SW 1271 (cell line): ENCODE results near the gene KIAA1217.

ENCODE experiments used
- DNase-seq, 2 experiments: peaks; one replicate each; lab custom pipeline; 2025; lab: John Stamatoyannopoulos, UW

The KIAA1217 gene

GRCh38 chr10:24209946-24210491 is 1.1 kb downstream of the KIAA1217 start:
- no peak for DNase-seq

GRCh38 chr10:24210501-24210900 is 1.6 kb downstream of the KIAA1217 start:
- DNase-seq = no peak

- DNase-seq = no peak
These were observed 4.3 kb downstream of the KIAA1217 start for GRCh38 chr10:24213266-24213665.

- no peak for DNase-seq
These were observed 4.9 kb downstream of the KIAA1217 start for GRCh38 chr10:24213881-24214280.

DNA sequence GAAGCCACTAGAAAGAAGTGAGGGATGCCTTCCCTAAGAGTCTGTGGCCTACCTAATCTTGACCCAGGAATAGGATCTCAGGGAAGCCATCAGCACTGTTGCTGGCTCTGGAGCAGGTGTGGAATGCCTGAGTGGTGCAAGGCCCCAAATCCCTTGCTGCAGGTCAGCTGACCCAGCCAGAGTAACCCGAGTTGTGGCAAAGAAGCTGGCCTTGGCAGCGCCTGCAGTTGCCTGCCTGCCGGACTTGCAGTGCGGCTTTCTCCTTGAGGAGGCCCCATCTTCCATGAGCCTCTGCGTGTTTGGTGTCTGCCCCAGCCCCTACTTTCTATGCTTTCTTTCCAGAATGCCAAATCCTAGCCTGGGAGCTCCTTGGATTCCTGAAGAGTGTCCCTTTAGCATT is 5.8 kb downstream of the KIAA1217 start:
- no peak for DNase-seq

GRCh38 chr10:24215196-24215595 is 6.3 kb downstream of the KIAA1217 start:
- DNase-seq = no peak

DNA sequence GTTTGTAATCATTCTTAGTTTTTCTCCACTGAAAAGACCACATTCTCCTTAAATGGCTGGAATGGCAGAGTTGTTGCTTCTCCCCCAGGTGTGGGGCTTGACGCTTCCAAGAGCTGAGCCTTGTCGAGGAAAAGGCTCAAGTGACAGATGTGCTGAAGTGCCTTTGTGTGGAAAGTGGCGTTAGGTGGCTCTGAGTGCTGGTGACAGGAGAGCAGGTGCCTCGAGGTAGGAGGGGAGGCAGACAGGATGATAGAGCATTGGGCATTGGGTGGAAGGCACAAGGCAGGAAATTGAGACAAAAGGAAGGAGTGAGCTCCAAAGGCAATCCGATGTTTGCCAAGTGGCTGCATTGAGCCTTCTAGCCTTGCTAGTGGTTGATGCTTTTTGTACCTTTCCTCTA is 6.7 kb downstream of the KIAA1217 start:
- no peak for DNase-seq

- DNase-seq = no peak
These were observed 11.0 kb downstream of the KIAA1217 start for GRCh38 chr10:24219963-24220362.

DNA sequence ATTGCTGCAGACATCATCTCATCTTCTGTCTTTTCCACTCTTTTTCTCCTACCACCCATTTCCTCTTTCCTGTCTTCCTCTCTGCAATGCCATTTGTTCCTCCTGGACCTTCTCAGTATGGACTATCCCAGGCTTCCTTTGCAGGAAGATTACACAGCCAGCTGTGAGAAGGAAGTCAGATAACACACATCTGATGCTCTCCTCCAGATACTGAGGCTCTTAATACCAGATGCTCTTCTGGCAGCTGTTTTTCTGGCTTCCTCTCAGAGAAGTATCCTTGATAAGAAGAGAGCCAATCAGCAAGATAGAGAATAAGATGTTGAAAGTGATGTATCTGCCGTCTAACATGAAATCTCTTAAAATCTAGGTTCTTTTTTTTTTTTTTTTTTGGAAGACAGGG is 14.4 kb downstream of the KIAA1217 start:
- no peak for DNase-seq

DNA sequence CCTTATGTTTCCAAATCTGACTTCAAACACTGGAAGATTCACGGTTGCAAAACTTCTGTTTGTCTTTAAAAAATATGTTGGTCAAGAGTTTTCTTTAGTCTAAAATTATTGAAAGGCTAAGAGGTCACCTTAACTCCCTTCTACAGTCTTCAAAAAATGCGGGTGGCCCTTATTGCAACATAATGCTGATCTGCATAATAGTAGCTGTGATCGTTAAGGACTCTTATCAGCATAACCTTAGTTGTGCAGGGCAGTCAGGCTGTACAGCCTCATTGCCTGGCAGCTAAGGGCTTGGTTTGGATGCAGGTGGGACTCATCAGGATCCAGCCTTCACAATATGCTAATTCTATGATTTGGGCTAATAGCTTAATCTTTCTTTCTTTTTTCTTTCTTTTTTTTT is 15.0 kb downstream of the KIAA1217 start:
- no peak for DNase-seq

DNA sequence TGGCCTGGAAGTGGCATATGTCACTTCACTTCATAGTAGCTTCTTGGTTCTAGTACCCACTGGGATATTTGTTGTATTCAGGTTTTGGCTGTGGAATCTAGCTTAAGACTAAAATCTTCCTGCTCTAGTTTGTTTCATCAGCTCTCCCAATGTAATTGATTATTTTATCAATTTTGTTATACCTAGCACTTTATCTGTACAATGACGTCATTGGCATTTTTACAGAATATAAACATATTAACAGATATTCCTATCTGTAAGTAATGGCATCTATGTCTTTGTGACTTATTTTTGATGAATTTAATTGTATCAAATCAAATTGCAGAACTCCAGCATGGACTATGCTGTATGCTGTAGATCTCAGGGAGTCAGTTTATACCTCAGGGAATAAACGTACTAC is 19.7 kb downstream of the KIAA1217 start:
- DNase-seq = no peak

- no peak for DNase-seq
These were observed 21.0 kb downstream of the KIAA1217 start for GRCh38 chr10:24229909-24230308.

- no peak for DNase-seq
These were observed 22.3 kb downstream of the KIAA1217 start for GRCh38 chr10:24231200-24231599.

DNA sequence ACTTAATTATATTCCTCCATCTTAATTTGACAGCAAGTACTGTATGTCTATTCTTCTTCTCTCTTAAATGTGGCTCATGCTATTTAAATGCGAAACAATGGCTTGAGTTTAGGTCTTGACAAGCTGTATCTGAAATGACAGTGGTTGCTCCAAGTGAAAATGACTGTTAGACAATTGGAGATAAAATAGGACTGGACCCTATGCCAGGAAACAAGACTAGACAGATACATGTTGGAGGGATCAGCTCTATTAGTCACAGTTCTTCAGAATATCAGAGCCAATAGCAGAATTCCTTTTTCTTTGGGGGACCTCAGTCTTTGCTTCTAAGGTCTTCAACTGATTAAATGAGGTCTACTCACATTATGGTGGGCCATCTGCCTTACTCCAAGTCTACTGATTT is 25.8 kb downstream of the KIAA1217 start:
- no peak for DNase-seq

DNA sequence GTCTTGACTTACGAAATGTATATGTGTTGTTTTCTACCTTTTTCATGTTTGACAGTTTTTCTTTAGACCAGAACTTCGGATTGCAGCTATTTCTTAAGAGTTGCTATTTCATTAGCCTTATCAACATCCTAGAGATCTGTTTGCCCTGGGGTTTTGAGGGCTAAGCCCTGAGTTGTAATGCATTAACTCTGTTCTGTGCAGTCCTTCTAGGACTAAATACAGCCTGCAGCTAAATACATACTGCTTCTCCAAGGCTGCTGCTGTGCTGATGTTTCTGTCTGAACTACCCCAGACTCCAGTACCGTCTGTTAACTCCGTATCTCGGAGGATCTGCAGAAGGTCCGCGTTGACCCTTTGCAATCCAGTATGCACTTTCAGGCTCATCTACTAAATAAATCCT is 26.5 kb downstream of the KIAA1217 start:
- DNase-seq = no peak

DNA sequence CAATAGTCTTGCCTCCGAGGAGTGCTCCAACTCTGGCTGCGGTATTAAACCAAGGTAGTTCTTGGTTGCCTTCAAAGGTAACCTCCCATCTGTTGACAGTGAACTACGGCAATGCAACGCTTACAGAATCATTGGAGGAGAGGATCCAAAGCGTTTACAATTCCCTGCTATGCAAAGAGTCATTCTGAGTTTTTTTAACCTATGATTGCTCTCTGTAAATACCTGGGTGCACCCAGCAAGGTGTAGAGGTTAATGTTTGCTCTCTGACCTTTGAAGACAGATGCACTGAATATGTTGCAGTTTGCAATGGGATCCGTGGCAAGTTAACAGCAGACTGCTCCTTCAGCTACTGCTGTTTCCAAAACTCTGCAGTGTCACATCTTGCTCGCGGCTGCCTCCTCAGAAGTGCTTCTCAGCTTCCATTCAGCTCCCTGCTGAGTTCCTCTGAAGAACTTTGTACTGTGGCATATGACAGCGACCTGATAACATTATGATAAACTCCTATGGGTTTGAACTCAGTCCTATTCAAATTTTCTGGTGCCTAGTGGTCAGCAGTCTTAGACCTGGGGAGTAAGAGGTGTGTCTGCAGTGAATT is 29.0 kb downstream of the KIAA1217 start:
- DNase-seq = no peak

- DNase-seq = no peak
These were observed 29.7 kb downstream of the KIAA1217 start for GRCh38 chr10:24238519-24239247.

DNA sequence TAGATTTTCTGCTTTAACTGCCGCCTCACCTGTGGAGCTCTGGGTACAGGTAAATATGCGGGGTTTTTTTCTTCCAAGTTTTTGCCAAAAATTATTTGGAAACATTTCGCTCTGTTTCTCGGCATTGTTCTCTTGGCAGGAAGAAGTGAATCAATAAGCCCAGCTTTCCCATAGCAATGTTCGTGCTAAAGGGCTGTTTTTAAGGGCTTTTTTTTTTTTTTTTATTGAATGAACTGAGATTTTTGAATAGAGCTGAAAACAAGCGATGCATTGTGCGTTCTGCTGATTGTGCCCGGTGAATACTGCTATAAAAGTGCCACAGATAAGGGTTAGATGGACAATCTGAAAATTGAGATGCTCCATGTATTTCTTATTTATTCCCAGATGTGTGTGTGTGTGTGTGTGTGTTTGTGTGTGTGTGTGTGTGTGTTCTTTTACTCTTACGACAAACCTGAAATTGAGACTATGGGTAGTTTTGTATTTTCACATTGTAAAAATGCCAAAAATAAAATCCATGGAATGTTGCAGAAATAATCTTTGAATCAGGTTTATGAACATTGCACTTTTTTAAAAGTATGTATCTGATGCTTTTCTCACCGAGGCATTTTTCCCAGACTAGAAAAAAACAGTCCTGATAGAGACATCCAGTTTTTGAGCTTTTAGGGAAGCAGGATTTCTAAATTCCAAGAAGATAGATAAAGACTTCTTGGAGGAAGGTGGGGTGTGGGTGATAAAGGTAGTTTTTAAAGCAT is 30.5 kb downstream of the KIAA1217 start:
- no peak for DNase-seq

DNA sequence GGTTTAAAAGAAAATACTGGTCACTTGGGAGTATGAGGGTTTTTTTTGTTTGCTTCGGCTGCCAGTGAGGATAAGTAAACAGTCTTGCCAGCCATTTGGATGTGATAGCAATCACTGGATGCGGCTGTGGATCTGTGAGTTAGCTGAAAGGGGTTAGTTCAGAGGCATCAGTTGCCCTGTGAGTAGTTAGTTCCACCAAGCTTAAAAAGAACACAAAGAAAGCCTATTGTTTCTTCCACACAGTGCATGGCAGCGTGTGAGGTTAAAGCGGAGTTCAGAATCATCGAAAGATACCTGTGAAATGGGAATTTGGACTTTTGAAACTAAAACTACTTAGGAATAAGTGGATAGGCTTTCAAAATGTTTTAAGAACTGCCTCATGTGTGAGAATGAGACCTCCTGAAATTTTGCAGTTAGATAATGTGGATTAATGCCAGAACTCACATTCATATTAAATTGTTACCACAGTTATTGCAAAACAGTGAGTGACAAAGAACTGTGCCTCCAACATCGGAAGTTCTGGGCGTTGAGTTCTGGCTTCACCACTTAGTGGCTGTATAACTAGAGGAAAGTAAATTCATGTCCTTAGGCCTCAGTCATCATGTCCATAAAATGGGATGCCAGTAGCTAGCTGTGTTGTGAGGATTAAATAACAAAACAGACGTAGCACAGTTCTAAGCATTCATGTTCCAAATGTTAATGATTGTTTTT is 31.3 kb downstream of the KIAA1217 start:
- DNase-seq = no peak

GRCh38 chr10:24241536-24242040 is 32.6 kb downstream of the KIAA1217 start:
- DNase-seq = no peak

GRCh38 chr10:24242562-24242961 is 33.6 kb downstream of the KIAA1217 start:
- DNase-seq = no peak

- no peak for DNase-seq
These were observed 37.4 kb downstream of the KIAA1217 start for GRCh38 chr10:24246365-24246764.
